Astrocyte (in vitro differentiated cells and primary cell): ENCODE data around the gene CERS1.

Source experiments
- CTCF ChIP-seq: IDR thresholded peaks from 2 replicates; pipeline ENCODE4 v1.5.1; 2011; ENCODE audit warnings: low read depth, mild to moderate bottlenecking, inconsistent platforms, low read length, moderate library complexity; ENCODE audit not compliant: insufficient read depth
- EZH2 ChIP-seq: IDR thresholded peaks from 2 replicates; pipeline ENCODE4 v1.6.1; 2012; ENCODE audit warnings: mild to moderate bottlenecking, low read length, inconsistent platforms; ENCODE audit not compliant: insufficient read depth

- no peak for TF ChIP-seq CTCF
- TF ChIP-seq EZH2, result no peak
Measured at GRCh38 chr19:18862976-18863842, 32.7 kb downstream of the CERS1 start.
